Embryonic facial prominence (tissue), 1 donor: ENCODE data around the gene CAVIN3.
"Not testable (repeated sequence)": the region's sequence is repeated elsewhere in the genome, so short reads cannot be mapped to it uniquely, and the experiment has no call there.

ENCODE experiments used
- DNase-seq: peaks from one replicate; pipeline ENCODE4 v3.0.0-alpha.2; 2016; ENCODE audit errors: extremely low spot score

Gene CAVIN3

GRCh38 chr11:6326303-6326702 lies 6.0 kb upstream of the CAVIN3 start:
- DNase-seq: no peak

DNA sequence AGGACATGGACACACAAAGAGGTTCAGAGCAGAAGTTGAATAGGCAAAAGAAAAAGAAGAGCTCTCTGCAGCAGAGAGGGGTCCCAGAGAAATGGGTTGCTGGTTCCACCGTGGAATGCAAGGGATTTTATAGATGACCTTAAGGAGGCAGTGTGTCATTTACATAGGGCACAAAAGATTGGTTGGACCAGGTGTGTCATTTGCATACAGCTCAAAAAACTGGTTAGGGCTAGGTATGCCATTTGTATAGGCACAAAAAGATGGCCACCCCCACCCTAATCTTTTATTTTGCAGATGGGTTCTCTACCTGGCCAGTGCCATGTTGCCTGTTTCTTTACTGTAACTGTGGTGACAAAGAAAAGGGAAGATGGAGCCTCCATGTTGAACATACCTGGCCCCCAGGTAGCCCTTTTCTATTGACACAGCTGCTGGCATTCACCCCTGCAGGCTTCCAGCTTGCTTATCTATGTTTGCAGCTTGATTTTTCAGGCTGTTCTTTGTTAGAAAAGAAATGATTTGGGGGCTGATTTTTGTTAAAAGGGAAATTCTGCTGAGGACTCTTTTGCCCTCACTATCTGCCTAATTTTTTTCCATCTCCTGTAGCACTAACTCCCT lies 3.1 kb upstream of the CAVIN3 start:
- no peak for DNase-seq

GRCh38 chr11:6321961-6322362 lies 1.7 kb upstream of the CAVIN3 start:
- DNase-seq: no peak

DNA sequence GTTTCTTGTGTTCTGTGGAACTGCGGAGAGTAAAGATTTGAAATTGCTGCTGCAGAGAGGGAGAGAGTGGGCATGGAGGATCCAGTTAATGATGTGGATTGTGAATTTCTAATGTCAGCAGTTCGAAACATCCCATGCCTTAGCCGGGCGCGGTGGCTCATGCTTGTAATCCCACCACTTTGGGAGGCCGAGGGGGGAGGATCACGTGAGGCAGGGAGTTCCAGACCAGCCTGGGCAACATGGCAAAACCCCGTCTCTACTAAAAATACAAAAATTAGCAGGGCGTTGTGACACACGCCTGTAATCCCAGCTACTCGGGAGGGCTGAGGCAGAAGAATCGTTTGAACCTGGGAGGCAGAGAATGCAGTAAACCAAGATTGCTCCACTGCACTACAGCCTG lies 1.1 kb upstream of the CAVIN3 start:
- no peak for DNase-seq

GRCh38 chr11:6319704-6320410 lies 444 bp downstream of the CAVIN3 start:
- DNase-seq: peak; percentile 50

DNA sequence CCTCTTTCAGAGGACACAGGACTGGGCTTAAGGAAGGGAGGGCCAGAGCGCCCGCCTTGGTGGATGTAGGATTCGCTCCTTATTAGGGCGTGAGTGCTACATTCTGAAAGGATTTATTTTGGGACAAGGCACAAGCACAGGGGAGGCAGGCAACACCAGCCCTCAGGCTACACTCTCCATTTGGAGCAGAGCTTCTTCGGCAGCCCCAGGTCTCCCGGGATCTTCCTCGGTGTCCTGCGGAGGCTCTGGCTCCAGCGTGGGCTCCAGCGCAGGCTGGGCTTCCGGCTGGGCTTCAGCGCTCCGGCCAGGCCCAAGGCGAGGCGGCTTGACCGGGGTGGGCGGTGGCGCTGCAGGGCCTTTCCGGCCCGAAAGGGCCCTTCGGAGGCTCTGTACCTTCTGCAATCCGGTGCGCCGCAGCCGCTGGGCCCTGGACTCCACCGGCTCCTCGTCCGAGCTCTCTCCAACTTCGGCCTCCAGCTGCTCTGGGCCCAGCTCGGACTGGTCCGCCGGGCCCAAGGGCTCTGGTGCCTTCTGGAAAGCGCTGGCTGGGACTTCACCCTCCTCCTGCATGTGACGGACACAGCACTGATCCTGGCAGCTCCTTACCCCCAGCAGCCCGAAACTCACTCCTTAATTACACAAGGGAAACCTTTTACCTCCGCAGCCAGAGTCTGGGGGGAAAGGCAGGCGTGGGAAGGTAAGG lies 1.1 kb downstream of the CAVIN3 start:
- DNase-seq: no peak

- no peak for DNase-seq
Observed at GRCh38 chr11:6318204-6318603, 2.1 kb downstream of the CAVIN3 start.

GRCh38 chr11:6315811-6316425 lies 4.4 kb downstream of the CAVIN3 start:
- DNase-seq: no peak

DNA sequence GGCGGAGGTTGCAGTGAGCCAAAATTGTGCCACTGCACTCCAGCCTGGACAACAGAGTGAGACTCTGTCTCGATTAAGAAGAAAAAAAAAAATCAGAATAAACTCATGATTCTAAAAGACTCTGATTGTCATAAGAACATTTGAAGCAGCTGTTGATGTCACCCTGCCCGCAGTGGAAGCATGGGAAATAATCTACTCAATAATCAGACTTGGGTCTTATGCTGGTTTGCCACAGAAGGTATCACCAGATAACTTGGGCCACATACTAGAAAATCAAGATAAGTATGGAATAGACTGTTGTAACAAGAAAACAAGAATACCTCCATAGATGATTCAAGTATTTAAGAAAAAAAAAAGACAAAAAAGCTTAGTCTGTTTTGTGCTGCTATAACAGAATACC lies 8.2 kb downstream of the CAVIN3 start:
- DNase-seq: no peak

GRCh38 chr11:6307876-6308275 lies 12.4 kb downstream of the CAVIN3 start:
- no peak for DNase-seq

DNA sequence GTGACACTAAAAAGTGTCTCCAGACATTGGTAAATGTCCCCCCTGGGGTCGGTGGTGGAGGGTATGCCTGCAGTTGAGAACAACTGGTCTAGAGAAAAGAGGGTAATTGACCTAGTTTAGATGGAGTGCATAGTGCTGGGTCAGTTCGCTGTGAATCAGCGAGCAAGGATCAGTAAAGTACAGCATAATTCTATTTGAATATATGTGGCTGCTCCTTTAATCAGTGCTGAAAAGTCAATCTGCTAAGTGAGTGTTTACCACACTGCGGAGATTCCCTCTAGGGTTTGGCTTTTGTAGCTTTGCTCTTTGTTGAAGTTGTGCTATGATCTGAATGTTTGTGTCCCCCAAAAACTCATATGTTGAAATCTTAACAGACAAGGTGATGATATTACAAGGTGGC lies 15.0 kb downstream of the CAVIN3 start:
- no peak for DNase-seq

- DNase-seq: no peak
Observed at GRCh38 chr11:6303661-6304060, 16.6 kb downstream of the CAVIN3 start.

GRCh38 chr11:6301096-6301495 lies 19.2 kb downstream of the CAVIN3 start:
- no peak for DNase-seq

GRCh38 chr11:6300325-6300724 lies 20.0 kb downstream of the CAVIN3 start:
- no peak for DNase-seq

GRCh38 chr11:6298605-6299004 lies 21.7 kb downstream of the CAVIN3 start:
- DNase-seq: no peak

DNA sequence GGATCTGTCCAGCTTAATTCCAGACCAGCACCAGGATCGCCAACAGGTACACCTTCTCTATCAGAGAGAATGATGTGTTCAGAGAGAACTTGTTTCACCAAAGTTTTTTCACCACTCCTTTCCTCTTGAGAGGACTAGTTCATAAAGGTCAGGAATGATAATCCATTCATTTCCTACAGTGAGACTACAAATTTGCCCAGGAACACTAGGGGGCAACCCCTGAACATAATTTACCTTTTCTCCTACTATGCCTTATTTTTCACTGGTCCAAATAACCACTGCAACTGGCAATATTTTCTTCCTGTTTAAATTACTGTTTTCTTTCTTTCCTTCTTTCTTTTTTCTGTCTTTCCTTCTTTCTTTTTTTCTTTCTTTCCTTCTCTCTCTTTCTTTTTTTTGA lies 22.5 kb downstream of the CAVIN3 start:
- no peak for DNase-seq

- DNase-seq: no peak
Observed at GRCh38 chr11:6285019-6285418, 35.3 kb downstream of the CAVIN3 start.

- no peak for DNase-seq
Observed at GRCh38 chr11:6284250-6284649, 36.1 kb downstream of the CAVIN3 start.

DNA sequence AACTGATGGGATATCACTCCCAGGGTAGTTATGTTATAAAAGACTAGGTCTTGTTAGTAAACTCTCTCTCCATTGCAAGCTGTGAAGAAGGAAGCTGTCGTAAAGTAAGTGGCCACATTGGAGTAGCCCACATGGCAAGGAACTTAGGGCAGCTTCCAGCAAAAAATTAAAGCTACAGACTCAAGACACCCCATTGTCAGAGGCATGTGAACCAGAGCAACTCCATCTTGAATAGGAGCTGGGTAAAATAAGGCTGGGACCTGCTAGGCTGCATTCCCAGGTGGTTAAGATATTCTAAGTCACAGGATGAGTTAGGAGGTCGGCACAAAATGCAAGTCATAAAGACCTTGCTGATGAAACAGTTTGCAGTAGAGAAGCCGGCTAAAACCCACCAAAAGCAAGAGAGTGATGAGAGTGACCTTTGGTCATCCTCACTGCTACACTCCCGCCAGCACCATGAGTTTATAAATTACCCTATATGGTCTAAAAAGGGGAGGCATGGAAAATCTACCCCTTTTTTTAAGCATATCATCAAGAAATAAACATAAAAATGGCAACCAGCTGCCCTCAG lies 36.8 kb downstream of the CAVIN3 start:
- no peak for DNase-seq

DNA sequence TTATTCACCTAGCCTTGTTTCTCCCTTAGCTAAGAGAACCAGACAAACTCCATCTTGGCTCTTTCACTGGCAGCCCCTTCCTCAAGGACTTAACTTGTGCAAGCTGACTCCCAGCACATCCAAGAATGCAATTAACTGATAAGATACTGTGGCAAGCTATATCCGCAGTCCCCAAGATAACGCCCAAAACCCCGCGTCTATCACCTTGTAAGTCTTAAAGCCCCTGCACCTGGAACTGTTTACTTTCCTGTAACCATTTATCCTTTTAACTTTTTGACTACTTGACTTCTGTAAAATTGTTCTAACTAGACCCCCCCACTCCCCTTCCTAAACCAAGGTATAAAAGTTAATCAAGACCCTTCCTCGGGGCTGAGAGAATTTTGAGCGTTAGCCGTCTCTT lies 39.5 kb downstream of the CAVIN3 start:
- not testable (repeated sequence) for DNase-seq

- DNase-seq: no peak
Observed at GRCh38 chr11:6273188-6273587, 47.1 kb downstream of the CAVIN3 start.

DNA sequence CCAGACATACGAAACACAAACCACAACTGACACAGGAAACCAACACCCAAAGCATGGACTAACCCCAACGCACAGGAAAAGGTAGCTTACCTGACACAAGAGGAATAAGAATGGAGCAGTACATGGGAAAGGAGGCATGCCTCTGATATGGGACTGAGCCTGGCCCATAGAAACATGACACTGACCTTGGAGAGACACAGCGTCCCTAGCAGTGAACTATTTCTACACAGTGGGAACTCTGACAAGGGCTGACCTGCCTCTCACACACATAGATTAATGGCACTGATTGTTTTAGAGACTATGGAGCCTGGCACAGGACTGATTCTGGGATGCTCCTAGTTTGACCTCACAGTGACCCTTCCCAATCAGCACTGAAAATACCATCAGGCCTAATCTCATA lies 48.7 kb downstream of the CAVIN3 start:
- DNase-seq: no peak
